Cardiac muscle cell (in vitro differentiated cells and primary cell): ENCODE data around the gene THAP10. TPM values are rescaled to one million over a fixed set of nuclear protein-coding genes. Genes with fewer than 3 reads are reported as not detected.

Source experiments
- DNase-seq, 2 donors: peaks; one replicate each; pipeline versions ENCODE4 v3.0.0 to v3.0.0-alpha.2; 2010 to 2017; ENCODE audit warnings: low read depth in 1 of 2, low spot score in 1 of 2
- H3K27ac ChIP-seq: fragments of 200-600 bp; sonication (generic); 2 replicates; pipeline ENCODE4 v1.5.1; 2016
- H3K27me3 ChIP-seq: fragments of 200-600 bp; sonication (generic); 2 replicates; pipeline ENCODE4 v1.6.0; 2016; ENCODE audit warnings: control low read depth
- H3K36me3 ChIP-seq: fragments of 200-600 bp; sonication (generic); 2 replicates; pipeline ENCODE4 v1.5.1; 2016; ENCODE audit warnings: control low read depth
- H3K4me1 ChIP-seq: fragments of 200-600 bp; sonication (generic); 2 replicates; pipeline ENCODE4 v1.8.1; 2017; ENCODE audit warnings: low read depth, mild to moderate bottlenecking, mixed run types
- H3K4me3 ChIP-seq: fragments of 200-600 bp; sonication (generic); 2 replicates; pipeline ENCODE4 v1.5.1; 2016; ENCODE audit warnings: mild to moderate bottlenecking
- H3K9me3 ChIP-seq: fragments of 200-600 bp; sonication (generic); 2 replicates; pipeline ENCODE4 v1.5.1; 2017; ENCODE audit warnings: low read depth, mild to moderate bottlenecking, control low read depth
- CTCF ChIP-seq: IDR thresholded peaks from 2 replicates; pipeline ENCODE4 v1.5.1; 2012; ENCODE audit warnings: low read depth, mild to moderate bottlenecking, low read length
- polyA plus RNA-seq: library from polyadenylated mRNA; unstranded; fragments of >200 nt; fragmentation: Nextera tagmentation; extraction: Ambion mirVana; gene quantifications from 2 replicates; pipeline ENCODE4 v1.2.1, GENCODE V29; 2016
- total RNA-seq: library from RNA; depleted of rRNA; stranded (reverse); fragments of >200 nt; gene quantifications from 2 replicates; pipeline ENCODE4 v1.2.3, GENCODE V29; 2016

THAP10 gene
- total RNA-seq (4.6 and 5.9 TPM in 2 replicates), polyA plus RNA-seq (7.8 and 12.1 TPM in 2 replicates)

DNA sequence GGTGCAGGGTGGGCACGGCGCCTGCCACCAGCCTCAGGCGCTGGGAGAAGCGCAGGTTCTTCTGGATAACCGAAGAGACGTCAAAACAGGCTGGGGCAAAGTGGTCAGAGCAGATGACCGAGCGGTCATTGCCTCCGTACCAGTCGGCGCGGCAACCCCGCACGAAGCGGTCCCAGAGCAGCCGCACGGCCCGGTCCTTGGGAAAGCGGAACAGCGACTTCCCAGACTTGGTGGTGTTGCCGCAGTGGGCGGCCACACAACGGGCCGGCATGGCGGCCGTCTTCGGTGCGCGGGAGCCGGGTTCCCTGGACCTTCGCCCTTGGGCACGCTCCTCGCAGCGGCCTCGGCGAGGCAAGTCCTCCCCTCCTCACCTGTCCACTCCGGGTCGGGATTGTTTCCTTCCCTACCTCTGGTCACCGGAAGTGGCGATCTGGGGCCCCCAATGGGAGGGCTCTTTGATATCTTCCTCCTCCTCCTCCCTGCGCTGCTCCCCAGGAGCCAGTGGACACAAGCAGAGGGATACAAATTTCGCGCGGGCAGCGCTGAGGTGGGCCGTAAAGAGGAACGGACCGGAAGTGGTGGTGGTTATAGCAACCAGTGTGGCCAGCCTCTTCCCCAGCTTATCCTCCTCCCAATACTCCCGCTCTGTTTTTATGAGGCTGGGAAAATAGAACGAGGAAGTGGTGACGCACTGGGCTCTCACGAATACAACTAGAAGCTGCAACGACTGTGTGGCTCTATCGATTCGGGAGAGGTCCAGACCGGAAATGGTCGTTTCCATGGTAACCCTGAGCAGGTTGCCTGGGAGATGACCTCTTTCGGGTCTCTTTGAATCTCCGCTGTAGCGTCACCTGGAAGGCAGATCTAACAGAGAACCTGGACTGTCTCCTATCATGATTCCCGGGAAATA is at the start of gene THAP10, which contains the start of gene LRRC49:
Gene THAP10 (minus strand): TSS at position 432 of the 910 bp plus-strand sequence. CDS start 161 bp downstream, at position 271.
Gene LRRC49 (plus strand): TSS at position 825 of the 910 bp plus-strand sequence. CDS start 69 bp downstream, at position 894.
- Histone ChIP-seq H3K27ac (peak within 1 kb of the TSS; percentile 22), H3K27me3 (no peaks in the 10 kb centered on the region), H3K4me3 (peak within 1 kb of the TSS; percentile 81), H3K9me3 (no peaks in the 10 kb centered on the region), H3K36me3 (no peaks in the 10 kb centered on the region), H3K4me1 (no peaks in the 10 kb centered on the region)
- DNase-seq: peak; percentile 90 to 95
- no peak for TF ChIP-seq CTCF

DNA sequence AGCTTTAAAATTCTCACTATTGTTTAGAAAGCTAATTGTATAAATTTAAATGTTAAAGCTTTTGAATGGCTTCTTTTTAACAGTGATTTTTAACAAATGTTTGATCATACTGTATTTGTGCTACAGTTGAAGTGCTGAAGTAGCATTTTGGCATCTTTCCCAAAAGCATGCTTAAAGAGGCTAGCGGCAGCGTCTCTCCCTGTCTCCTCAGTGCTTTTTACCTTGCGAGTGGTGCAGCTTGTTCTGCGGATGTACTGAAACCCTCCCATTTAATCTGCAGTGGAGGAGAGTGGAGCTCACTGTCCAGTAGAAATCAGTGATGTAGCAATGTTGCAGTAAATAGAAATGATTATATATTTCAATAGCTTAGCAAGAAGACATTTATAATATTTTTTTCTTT is 44.1 kb upstream of the THAP10 start:
- H3K27ac ChIP-seq: peak overlapping the region; percentile 7
- TF ChIP-seq CTCF: no peak
- peaks cover 18% of the 10 kb centered on the region for H3K4me1 ChIP-seq
- H3K9me3 ChIP-seq: no peaks in the 10 kb centered on the region
- no peaks in the 10 kb centered on the region for H3K27me3 ChIP-seq
- no peaks in the 10 kb centered on the region for H3K36me3 ChIP-seq
- peak; percentile 34 to 63 for DNase-seq
- H3K4me3 ChIP-seq: no peak overlapping the region

- no peak overlapping the region for H3K27ac ChIP-seq
- no peaks in the 10 kb centered on the region for H3K27me3 ChIP-seq
- TF ChIP-seq CTCF: no peak
- peaks cover 12% of the 10 kb centered on the region for H3K4me1 ChIP-seq
- no peak for DNase-seq
- no peaks in the 10 kb centered on the region for H3K9me3 ChIP-seq
- H3K4me3 ChIP-seq: no peak overlapping the region
- no peaks in the 10 kb centered on the region for H3K36me3 ChIP-seq
These were observed 43.4 kb upstream of the THAP10 start for GRCh38 chr15:70935631-70936030.

- no peak for DNase-seq
- Histone ChIP-seq H3K4me1 (peaks cover 12% of the 10 kb centered on the region), H3K27me3 (no peaks in the 10 kb centered on the region), H3K36me3 (no peaks in the 10 kb centered on the region), H3K9me3 (no peaks in the 10 kb centered on the region), H3K4me3 (no peak overlapping the region), H3K27ac (no peak overlapping the region)
- TF ChIP-seq CTCF: no peak
These were observed 41.2 kb upstream of the THAP10 start for GRCh38 chr15:70933411-70933810.

DNA sequence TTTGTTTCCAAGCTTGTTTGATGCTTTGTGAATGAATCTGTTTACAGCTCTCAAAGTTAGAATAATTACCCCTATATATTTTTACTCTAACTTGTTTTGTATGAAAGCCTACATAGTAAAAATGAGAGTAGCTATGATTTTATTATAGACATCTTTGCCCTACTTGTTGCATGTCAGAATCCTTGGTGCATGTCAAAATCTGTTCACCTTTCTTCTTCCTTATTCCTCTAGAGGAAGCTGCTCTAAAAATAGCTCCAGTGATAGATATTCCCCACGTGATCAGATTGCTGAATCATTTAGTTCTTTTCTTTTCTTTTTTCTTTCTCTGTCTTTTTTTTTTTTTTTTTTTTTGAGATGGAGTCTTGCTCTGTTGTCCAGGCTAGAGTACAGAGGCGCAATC is 40.2 kb upstream of the THAP10 start:
- no peak for DNase-seq
- Histone ChIP-seq H3K4me1 (peaks cover 12% of the 10 kb centered on the region), H3K27ac (no peak overlapping the region), H3K9me3 (no peaks in the 10 kb centered on the region), H3K36me3 (no peaks in the 10 kb centered on the region), H3K27me3 (no peaks in the 10 kb centered on the region), H3K4me3 (no peak overlapping the region)
- TF ChIP-seq CTCF: no peak
